ENCODE data around the gene NEK9. TPM values are rescaled to one million over a fixed set of nuclear protein-coding genes. Genes with fewer than 3 reads are reported as not detected.

The NEK9 gene
- polyA plus RNA-seq, 1 donor from 2014 or later = 9.4 TPM

- H3K4me3 ChIP-seq (ENCODE audit: low read length) = no peak overlapping the region
- no peaks in the 10 kb centered on the region for H3F3A ChIP-seq (ENCODE audit: insufficient read depth, low read length, poor library complexity, severe bottlenecking)
- peaks cover 57% of the 10 kb centered on the region for H3K79me2 ChIP-seq (replicated peaks; ENCODE audit: insufficient read depth, low read length)
- no peaks in the 10 kb centered on the region for H3K9me2 ChIP-seq (ENCODE audit: insufficient read depth, low read length)
- H3K4me2 ChIP-seq (ENCODE audit: low read length) = no peak overlapping the region
- H3K9ac ChIP-seq (ENCODE audit: low read length) = no peak overlapping the region
- H2AFZ ChIP-seq (ENCODE audit: low read depth, low read length) = no peak overlapping the region
- no peaks in the 10 kb centered on the region for H4K20me1 ChIP-seq (ENCODE audit: insufficient read depth)
- TF ChIP-seq POLR2AphosphoS5 (IDR thresholded peaks at IDR 0.05) = no peak
- no peak for TF ChIP-seq MXI1 (conservative IDR thresholded peaks at IDR 0.05; ENCODE audit: poor library complexity, severe bottlenecking)
- TF ChIP-seq, protein P1, sequence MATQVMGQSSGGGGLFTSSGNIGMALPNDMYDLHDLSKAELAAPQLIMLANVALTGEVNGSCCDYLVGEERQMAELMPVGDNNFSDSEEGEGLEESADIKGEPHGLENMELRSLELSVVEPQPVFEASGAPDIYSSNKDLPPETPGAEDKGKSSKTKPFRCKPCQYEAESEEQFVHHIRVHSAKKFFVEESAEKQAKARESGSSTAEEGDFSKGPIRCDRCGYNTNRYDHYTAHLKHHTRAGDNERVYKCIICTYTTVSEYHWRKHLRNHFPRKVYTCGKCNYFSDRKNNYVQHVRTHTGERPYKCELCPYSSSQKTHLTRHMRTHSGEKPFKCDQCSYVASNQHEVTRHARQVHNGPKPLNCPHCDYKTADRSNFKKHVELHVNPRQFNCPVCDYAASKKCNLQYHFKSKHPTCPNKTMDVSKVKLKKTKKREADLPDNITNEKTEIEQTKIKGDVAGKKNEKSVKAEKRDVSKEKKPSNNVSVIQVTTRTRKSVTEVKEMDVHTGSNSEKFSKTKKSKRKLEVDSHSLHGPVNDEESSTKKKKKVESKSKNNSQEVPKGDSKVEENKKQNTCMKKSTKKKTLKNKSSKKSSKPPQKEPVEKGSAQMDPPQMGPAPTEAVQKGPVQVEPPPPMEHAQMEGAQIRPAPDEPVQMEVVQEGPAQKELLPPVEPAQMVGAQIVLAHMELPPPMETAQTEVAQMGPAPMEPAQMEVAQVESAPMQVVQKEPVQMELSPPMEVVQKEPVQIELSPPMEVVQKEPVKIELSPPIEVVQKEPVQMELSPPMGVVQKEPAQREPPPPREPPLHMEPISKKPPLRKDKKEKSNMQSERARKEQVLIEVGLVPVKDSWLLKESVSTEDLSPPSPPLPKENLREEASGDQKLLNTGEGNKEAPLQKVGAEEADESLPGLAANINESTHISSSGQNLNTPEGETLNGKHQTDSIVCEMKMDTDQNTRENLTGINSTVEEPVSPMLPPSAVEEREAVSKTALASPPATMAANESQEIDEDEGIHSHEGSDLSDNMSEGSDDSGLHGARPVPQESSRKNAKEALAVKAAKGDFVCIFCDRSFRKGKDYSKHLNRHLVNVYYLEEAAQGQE (IDR thresholded peaks at IDR 0.05; ENCODE audit: borderline replicate concordance) = no peak
- TF ChIP-seq RAD21 (conservative IDR thresholded peaks at IDR 0.05) = no peak
- no peak for TF ChIP-seq EZH2 (IDR thresholded peaks at IDR 0.05; ENCODE audit: borderline replicate concordance, insufficient read depth, low read length, poor library complexity, severe bottlenecking)
- TF ChIP-seq, protein P2, sequence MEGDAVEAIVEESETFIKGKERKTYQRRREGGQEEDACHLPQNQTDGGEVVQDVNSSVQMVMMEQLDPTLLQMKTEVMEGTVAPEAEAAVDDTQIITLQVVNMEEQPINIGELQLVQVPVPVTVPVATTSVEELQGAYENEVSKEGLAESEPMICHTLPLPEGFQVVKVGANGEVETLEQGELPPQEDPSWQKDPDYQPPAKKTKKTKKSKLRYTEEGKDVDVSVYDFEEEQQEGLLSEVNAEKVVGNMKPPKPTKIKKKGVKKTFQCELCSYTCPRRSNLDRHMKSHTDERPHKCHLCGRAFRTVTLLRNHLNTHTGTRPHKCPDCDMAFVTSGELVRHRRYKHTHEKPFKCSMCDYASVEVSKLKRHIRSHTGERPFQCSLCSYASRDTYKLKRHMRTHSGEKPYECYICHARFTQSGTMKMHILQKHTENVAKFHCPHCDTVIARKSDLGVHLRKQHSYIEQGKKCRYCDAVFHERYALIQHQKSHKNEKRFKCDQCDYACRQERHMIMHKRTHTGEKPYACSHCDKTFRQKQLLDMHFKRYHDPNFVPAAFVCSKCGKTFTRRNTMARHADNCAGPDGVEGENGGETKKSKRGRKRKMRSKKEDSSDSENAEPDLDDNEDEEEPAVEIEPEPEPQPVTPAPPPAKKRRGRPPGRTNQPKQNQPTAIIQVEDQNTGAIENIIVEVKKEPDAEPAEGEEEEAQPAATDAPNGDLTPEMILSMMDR (IDR thresholded peaks at IDR 0.05; ENCODE audit: poor library complexity, severe bottlenecking) = no peak
- TF ChIP-seq EP300 (conservative IDR thresholded peaks at IDR 0.05; ENCODE audit: poor library complexity, severe bottlenecking) = no peak
- TF ChIP-seq SMC3 (conservative IDR thresholded peaks at IDR 0.05; ENCODE audit: poor library complexity) = no peak
- no peak for TF ChIP-seq TAF1 (IDR thresholded peaks at IDR 0.05; ENCODE audit: low read depth)
- no peaks in the 10 kb centered on the region for H3K27me3 ChIP-seq (ENCODE audit: insufficient read depth, low read depth, low read length)
- no peaks in the 10 kb centered on the region for H3K36me3 ChIP-seq (ENCODE audit: insufficient read depth, low read length)
- H3K9me3 ChIP-seq (ENCODE audit: low read length) = no peaks in the 10 kb centered on the region
- no peak overlapping the region for H3K27ac ChIP-seq (ENCODE audit: low read length)
Measured at GRCh38 chr14:75164809-75165208, 38.0 kb upstream of the NEK9 start.

- Histone ChIP-seq H3K9me3 (ENCODE audit: low read length) (no peaks in the 10 kb centered on the region), H3K79me2 (replicated peaks; ENCODE audit: insufficient read depth, low read length) (peaks cover 48% of the 10 kb centered on the region), H3K27ac (ENCODE audit: low read length) (no peak overlapping the region), H2AFZ (ENCODE audit: low read depth, low read length) (no peak overlapping the region), H3K4me3 (ENCODE audit: low read length) (no peak overlapping the region), H3K4me2 (ENCODE audit: low read length) (no peak overlapping the region), H4K20me1 (ENCODE audit: insufficient read depth) (no peaks in the 10 kb centered on the region), H3K36me3 (ENCODE audit: insufficient read depth, low read length) (no peaks in the 10 kb centered on the region), H3K27me3 (ENCODE audit: insufficient read depth, low read depth, low read length) (no peaks in the 10 kb centered on the region), H3K9ac (ENCODE audit: low read length) (no peak overlapping the region), H3F3A (ENCODE audit: insufficient read depth, low read length, poor library complexity, severe bottlenecking) (no peaks in the 10 kb centered on the region), H3K9me2 (ENCODE audit: insufficient read depth, low read length) (no peaks in the 10 kb centered on the region)
- TF ChIP-seq SMC3 (conservative IDR thresholded peaks at IDR 0.05; ENCODE audit: poor library complexity) (no peak), EP300 (conservative IDR thresholded peaks at IDR 0.05; ENCODE audit: poor library complexity, severe bottlenecking) (no peak), TAF1 (IDR thresholded peaks at IDR 0.05; ENCODE audit: low read depth) (no peak), EZH2 (IDR thresholded peaks at IDR 0.05; ENCODE audit: borderline replicate concordance, insufficient read depth, low read length, poor library complexity, severe bottlenecking) (no peak), RAD21 (conservative IDR thresholded peaks at IDR 0.05) (no peak), POLR2AphosphoS5 (IDR thresholded peaks at IDR 0.05) (no peak), MXI1 (conservative IDR thresholded peaks at IDR 0.05; ENCODE audit: poor library complexity, severe bottlenecking) (no peak)
- TF ChIP-seq, protein P1 (IDR thresholded peaks at IDR 0.05; ENCODE audit: borderline replicate concordance) = no peak
- TF ChIP-seq, protein P2 (IDR thresholded peaks at IDR 0.05; ENCODE audit: poor library complexity, severe bottlenecking) = no peak
Measured at GRCh38 chr14:75163677-75164076, 36.8 kb upstream of the NEK9 start.

All from neural cell (in vitro differentiated cells).